Neural cell (in vitro differentiated cells): ENCODE results near the gene PLEKHG5. TPM values are rescaled to one million over a fixed set of nuclear protein-coding genes. Genes with fewer than 3 reads are reported as not detected.

ENCODE experiments used
- H2AFZ ChIP-seq: fragments of 200-600, 300-800 bp; sonication (generic), shearing (Covaris generic); 2 replicates; pipeline ENCODE4 v1.6.0; 2014; ENCODE audit warnings: low read depth, mild to moderate bottlenecking, antibody characterized with exemption, low read length, moderate library complexity
- H3F3A ChIP-seq: fragments of 200-600 bp; shearing (Covaris generic); 2 replicates; pipeline ENCODE4 v1.6.1; 2016; ENCODE audit warnings: mild to moderate bottlenecking, moderate library complexity, mixed read lengths, antibody characterized with exemption, low read length; ENCODE audit not compliant: insufficient read depth, poor library complexity, severe bottlenecking
- H3K27ac ChIP-seq: fragments of 200-600, 300-800 bp; sonication (generic), shearing (Covaris generic); 2 replicates; pipeline ENCODE4 v1.5.1; 2014; ENCODE audit warnings: mild to moderate bottlenecking, low read length, moderate library complexity
- H3K27me3 ChIP-seq: fragments of 300-800, 200-600 bp; sonication (generic), shearing (Covaris generic); 2 replicates; pipeline ENCODE4 v1.6.0; 2014; ENCODE audit warnings: mild to moderate bottlenecking, low read depth, low read length, moderate library complexity; ENCODE audit not compliant: insufficient read depth
- H3K36me3 ChIP-seq: fragments of 300-800, 200-600 bp; sonication (generic), shearing (Covaris generic); 2 replicates; pipeline ENCODE4 v1.5.1; 2014; ENCODE audit warnings: mild to moderate bottlenecking, antibody characterized with exemption, low read length, moderate library complexity; ENCODE audit not compliant: insufficient read depth
- H3K4me2 ChIP-seq: fragments of 300-800, 200-600 bp; sonication (generic), shearing (Covaris generic); 2 replicates; pipeline ENCODE4 v1.6.0; 2014; ENCODE audit warnings: mild to moderate bottlenecking, low read length
- H3K4me3 ChIP-seq: fragments of 300-800, 200-600 bp; sonication (generic), shearing (Covaris generic); 2 replicates; pipeline ENCODE4 v1.5.1; 2014; ENCODE audit warnings: mild to moderate bottlenecking, low read length, moderate library complexity
- H3K79me2 ChIP-seq: fragments of 200-600 bp; shearing (Covaris generic); replicated peaks from 2 replicates; pipeline ENCODE4 v1.6.0; 2014; ENCODE audit warnings: mild to moderate bottlenecking, low read length, moderate library complexity; ENCODE audit not compliant: insufficient read depth
- H3K9ac ChIP-seq: fragments of 300-800, 200-600 bp; sonication (generic), shearing (Covaris generic); 2 replicates; pipeline ENCODE4 v1.6.1; 2016; ENCODE audit warnings: mild to moderate bottlenecking, low read length, mixed read lengths
- H3K9me2 ChIP-seq: fragments of 200-600 bp; shearing (Covaris generic); 2 replicates; pipeline ENCODE4 v1.6.1; 2016; ENCODE audit warnings: mild to moderate bottlenecking, low read length, mixed read lengths; ENCODE audit not compliant: insufficient read depth
- H3K9me3 ChIP-seq: fragments of 200-600, 300-800 bp; sonication (generic), shearing (Covaris generic); 2 replicates; pipeline ENCODE4 v1.6.1; 2016; ENCODE audit warnings: mild to moderate bottlenecking, mixed run types, low read length, moderate library complexity, mixed read lengths
- H4K20me1 ChIP-seq: fragments of 200-600 bp; shearing (Covaris generic); 2 replicates; pipeline ENCODE4 v1.6.1; 2016; ENCODE audit warnings: mild to moderate bottlenecking, mixed run types; ENCODE audit not compliant: insufficient read depth
- EP300 ChIP-seq: fragments of 450-650 bp; conservative IDR thresholded peaks from 2 replicates; pipeline ENCODE4 v1.6.1; 2014; ENCODE audit warnings: antibody characterized with exemption, mild to moderate bottlenecking, moderate library complexity; ENCODE audit not compliant: poor library complexity, severe bottlenecking
- EZH2 ChIP-seq: fragments of 200-600, 300-800 bp; shearing (Covaris generic), sonication (generic); IDR thresholded peaks from 2 replicates; pipeline ENCODE4 v1.6.1; 2014; ENCODE audit warnings: antibody characterized with exemption, low read length, borderline replicate concordance, mild to moderate bottlenecking; ENCODE audit not compliant: insufficient read depth, poor library complexity, severe bottlenecking
- MXI1 ChIP-seq: fragments of 450-650 bp; conservative IDR thresholded peaks from 2 replicates; pipeline ENCODE4 v1.6.1; 2014; ENCODE audit warnings: antibody characterized with exemption, mild to moderate bottlenecking; ENCODE audit not compliant: poor library complexity, severe bottlenecking
- POLR2AphosphoS5 ChIP-seq: IDR thresholded peaks from 2 replicates; pipeline ENCODE4 v1.6.1; 2012
- RAD21 ChIP-seq: fragments of 450-650 bp; conservative IDR thresholded peaks from 2 replicates; pipeline ENCODE4 v1.6.1; 2014; ENCODE audit warnings: antibody characterized with exemption, mild to moderate bottlenecking, moderate library complexity
- REST ChIP-seq: IDR thresholded peaks from 2 replicates; pipeline ENCODE4 v1.6.1; 2012; ENCODE audit warnings: borderline replicate concordance
- SMC3 ChIP-seq: fragments of 450-650 bp; conservative IDR thresholded peaks from 2 replicates; pipeline ENCODE4 v1.6.1; 2014; ENCODE audit warnings: antibody characterized with exemption, mild to moderate bottlenecking, moderate library complexity; ENCODE audit not compliant: poor library complexity
- TAF1 ChIP-seq: IDR thresholded peaks from 2 replicates; pipeline ENCODE4 v1.6.1; 2012; ENCODE audit warnings: low read depth
- polyA plus RNA-seq: library from polyadenylated mRNA; depleted of rRNA; stranded (reverse); fragments of >200 nt; gene quantifications from 2 replicates; pipeline ENCODE4 v1.2.3, GENCODE V29; 2014
- TF ChIP-seq, protein P1 (sequence below): fragments of 450-650 bp; IDR thresholded peaks from 2 replicates; pipeline ENCODE4 v1.5.1; 2014; ENCODE audit warnings: antibody characterized with exemption, mild to moderate bottlenecking, moderate library complexity; ENCODE audit not compliant: poor library complexity, severe bottlenecking

Gene PLEKHG5
- polyA plus RNA-seq, 1 donor from 2014 or later, result 24.0 TPM

DNA sequence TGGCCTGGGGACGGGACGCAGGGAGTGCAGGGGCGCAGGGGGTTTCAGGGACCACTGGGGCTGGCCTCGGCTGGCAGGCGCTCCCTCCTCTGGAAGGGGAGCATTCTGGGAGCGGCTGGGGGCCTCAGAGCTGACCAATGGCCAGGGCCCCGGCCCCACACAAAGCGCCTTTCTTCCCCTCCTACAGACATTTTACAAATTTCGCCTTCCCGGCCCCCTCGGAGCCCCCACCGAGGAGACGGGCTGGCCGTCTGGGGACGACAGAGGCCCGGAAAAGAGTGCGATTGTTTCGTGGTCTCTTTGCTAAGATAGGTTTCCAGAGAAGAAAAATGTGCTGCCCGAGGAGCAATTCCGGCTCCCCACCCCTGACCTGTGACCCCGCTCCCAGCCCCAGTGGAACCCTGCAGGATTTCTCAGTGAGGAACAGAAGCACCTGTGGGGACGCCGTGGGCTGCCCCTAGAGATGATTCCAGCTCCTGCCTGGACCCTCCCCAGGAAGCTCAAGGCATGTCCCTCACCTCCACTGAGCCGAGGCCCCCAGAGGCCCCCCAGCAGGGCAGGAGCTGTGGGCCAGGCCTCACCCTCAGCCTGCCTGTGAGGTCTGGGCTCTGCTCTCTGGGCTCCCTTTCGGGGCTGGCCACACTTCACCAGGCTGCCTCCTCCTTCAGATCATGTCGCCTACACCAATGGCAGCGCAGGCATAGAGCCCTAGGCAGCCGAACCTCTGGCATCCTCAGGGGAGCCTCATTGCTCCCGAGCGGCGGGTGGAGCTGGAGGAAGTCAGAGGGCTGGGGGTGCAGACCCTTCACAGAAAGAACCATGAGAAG is 15.0 kb upstream of the PLEKHG5 start:
- no peak overlapping the region for H3K4me3 ChIP-seq
- no peak overlapping the region for H3K9ac ChIP-seq
- no peak overlapping the region for H3K4me2 ChIP-seq
- H2AFZ ChIP-seq, result no peak overlapping the region
- H3K27me3 ChIP-seq, result no peaks in the 10 kb centered on the region
- no peaks in the 10 kb centered on the region for H3F3A ChIP-seq
- no peaks in the 10 kb centered on the region for H3K36me3 ChIP-seq
- H3K9me3 ChIP-seq, result no peaks in the 10 kb centered on the region
- no peaks in the 10 kb centered on the region for H4K20me1 ChIP-seq
- no peak for TF ChIP-seq REST
- TF ChIP-seq RAD21, result no peak
- no peak for TF ChIP-seq POLR2AphosphoS5
- no peak for TF ChIP-seq TAF1
- TF ChIP-seq SMC3, result no peak
- TF ChIP-seq MXI1, result no peak
- H3K9me2 ChIP-seq, result no peaks in the 10 kb centered on the region
- H3K27ac ChIP-seq, result no peak overlapping the region
- H3K79me2 ChIP-seq, result no peaks in the 10 kb centered on the region

DNA sequence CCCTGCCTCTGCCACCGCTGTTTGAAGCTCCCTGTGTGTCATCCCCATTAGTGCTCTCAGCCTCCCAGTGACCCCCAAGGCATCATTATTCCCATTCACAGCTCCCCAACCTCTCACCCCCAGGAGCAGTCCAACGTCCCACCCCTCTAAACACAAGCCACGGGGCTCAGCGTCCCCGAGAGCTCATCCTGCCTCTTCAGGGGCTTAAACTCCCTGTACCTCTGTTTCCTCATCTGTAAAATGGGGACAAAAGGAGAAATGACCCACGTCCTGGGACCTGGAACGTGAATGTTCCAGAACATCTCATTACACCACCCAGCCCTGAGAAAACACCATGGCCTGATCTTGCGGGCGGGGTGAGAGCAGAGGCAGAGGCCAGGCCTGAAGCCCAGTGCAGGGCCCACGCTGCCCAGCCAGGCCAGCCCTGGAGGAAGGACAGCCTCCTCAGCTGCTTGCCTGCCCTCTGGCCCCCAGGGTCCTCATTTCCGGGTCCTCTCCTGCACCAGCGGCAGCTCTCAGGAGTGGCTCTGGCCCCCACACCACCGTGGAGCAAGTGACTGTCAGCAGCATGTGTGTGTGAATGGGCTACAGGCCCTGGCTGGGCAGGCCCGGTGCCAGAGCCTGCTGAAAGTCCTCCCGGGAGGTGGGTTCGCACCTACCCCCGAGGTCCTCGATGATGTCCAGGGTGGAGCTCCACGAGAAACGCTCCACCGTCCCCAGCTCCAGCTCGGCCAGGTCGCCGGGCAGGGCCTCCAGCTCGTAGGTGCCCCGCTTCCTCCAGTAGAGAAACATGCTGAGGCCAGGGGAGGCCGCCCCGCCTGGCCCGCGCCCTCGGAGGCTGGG is 14.1 kb upstream of the PLEKHG5 start:
- Histone ChIP-seq H3K4me2 (no peak overlapping the region), H3K36me3 (no peaks in the 10 kb centered on the region), H3F3A (no peaks in the 10 kb centered on the region), H3K9me2 (no peaks in the 10 kb centered on the region), H3K27me3 (no peaks in the 10 kb centered on the region), H4K20me1 (no peaks in the 10 kb centered on the region), H3K4me3 (no peak overlapping the region), H3K27ac (no peak overlapping the region), H2AFZ (no peak overlapping the region), H3K79me2 (no peaks in the 10 kb centered on the region), H3K9me3 (no peaks in the 10 kb centered on the region), H3K9ac (no peak overlapping the region)
- no peak for TF ChIP-seq TAF1
- TF ChIP-seq EZH2, result no peak
- TF ChIP-seq MXI1, result no peak
- TF ChIP-seq, protein P1, sequence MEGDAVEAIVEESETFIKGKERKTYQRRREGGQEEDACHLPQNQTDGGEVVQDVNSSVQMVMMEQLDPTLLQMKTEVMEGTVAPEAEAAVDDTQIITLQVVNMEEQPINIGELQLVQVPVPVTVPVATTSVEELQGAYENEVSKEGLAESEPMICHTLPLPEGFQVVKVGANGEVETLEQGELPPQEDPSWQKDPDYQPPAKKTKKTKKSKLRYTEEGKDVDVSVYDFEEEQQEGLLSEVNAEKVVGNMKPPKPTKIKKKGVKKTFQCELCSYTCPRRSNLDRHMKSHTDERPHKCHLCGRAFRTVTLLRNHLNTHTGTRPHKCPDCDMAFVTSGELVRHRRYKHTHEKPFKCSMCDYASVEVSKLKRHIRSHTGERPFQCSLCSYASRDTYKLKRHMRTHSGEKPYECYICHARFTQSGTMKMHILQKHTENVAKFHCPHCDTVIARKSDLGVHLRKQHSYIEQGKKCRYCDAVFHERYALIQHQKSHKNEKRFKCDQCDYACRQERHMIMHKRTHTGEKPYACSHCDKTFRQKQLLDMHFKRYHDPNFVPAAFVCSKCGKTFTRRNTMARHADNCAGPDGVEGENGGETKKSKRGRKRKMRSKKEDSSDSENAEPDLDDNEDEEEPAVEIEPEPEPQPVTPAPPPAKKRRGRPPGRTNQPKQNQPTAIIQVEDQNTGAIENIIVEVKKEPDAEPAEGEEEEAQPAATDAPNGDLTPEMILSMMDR, result no peak
- no peak for TF ChIP-seq POLR2AphosphoS5
- no peak for TF ChIP-seq REST
- TF ChIP-seq EP300, result no peak
- TF ChIP-seq SMC3, result no peak
- TF ChIP-seq RAD21, result no peak
